Urothelium cell line (cell line): Measurements from ENCODE around the gene CST3.
A peak's percentile ranks its signal among the peaks of the same experiment; 100 is the strongest.
"Not testable (repeated sequence)": the region's sequence is repeated elsewhere in the genome, so short reads cannot be mapped to it uniquely, and the experiment has no call there.

Source experiments
- DNase-seq: peaks from one replicate; pipeline ENCODE4 v3.0.0; 2011; ENCODE audit warnings: low spot score, mixed read lengths
- FAIRE-seq: peaks from 2 replicates; lab custom pipeline; 2011; peaks lifted over from hg19 to GRCh38; lab: Jason Lieb, UNC

Gene CST3

DNA sequence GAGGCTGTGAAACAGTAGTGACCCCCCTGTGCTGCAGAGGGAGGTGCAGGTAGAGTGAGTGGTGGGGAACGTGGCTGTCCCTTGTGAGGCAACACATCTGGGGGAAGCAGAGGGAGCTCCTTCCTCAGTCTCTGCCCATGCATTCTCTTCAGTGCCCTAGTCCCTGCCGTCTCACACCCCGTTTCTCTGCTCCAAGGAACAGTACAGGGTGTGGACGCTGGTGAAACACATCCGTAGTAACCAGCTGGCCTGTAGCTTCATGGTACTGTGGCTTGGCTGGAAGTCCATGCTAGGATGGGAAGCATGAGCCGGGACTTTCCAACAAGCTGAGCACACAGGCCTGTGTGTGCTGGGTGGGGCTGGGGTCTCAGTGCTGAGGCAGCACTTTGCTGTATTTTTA, 25.4 kb upstream of the CST3 start:
- no peak for FAIRE-seq

DNA sequence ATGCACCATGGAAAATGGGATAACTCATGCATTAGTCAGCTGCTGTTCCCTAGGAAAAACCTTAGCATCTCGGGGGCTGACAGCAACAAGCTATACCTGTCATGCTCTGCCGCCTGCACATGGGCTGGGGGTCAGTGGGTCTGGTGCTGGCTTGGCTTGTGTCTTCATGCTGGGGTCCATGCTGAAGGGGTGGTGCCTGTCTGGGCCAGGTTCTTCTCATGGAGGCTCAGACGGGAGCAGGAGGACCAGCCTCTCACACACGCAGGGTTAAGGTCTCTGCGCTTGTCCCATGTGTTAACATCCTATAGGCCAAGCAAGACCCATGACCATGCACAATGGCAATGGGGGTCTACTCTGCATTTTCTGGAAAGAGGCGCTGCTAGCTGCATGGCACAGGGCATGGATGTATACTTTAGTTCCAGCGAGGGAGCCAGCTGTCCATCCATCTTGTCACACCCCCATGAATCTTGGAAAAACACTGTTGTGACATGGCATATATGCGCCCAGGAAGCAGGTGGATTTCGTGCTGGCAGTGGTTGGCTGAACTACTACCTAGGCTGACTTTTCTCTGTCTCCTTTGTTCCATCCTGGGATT, 24.6 kb upstream of the CST3 start:
- DNase-seq (no peak), FAIRE-seq (no peak)

More for the DNA sequence above, 25.4 kb upstream of the CST3 start:
- DNase-seq, result no peak

DNA sequence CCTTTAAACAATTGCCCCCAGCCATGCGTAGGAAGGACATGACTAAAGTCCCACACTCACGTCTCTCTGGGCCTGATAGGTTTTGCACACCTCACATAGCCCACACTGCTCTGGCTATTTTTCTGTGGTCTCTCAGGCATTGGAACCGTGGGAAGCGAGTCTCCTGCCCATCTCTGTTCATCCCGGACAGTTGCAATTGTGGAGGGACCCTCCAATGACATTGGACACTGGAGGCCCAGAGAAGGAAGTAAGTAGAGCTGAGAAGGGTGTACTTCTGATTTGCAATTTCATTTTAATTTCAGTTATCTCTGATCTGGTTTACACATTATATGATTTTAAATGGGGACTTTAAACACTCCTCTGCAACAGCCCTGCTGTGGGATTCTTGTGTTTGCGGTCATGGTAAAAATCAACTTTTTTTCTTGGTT, 23.3 kb upstream of the CST3 start:
- FAIRE-seq (no peak), DNase-seq (no peak)

DNA sequence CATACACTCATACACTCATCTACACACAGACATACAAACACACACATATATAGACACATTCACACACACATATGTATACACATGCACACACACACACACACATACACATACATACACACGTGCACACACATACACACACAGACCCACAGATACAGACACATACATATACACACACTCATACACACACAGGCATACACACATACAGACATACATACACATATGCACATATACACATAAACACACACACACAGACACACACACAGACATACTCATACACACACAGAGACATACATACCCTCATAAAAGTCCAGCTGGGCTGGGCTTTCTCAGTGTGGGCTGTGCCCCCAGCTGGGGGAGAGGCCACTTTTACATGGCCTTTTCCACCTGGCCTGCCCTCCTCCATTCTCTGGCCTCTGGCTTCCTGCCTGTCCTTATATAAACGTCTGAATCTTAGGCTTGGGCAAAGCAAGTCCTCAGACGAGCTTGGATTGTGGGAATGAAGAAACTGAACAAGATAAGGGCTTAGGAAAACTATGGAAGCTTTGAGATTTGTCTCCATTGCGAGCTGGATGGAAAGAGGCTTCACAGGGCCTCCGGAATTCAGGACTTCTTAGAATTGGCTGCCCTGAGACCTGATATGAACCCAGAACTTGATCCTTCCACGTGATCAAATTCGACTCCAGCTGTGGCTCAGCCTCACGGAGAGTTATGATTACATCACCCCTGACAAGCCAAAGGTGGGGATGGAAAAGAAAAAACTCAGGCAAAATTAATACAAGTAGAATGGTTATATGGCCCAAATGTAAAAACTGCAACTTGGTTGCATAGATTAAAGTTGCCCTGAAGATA, 22.5 kb upstream of the CST3 start:
- peak; percentile 93 for FAIRE-seq
- DNase-seq, result peak; percentile 21

DNA sequence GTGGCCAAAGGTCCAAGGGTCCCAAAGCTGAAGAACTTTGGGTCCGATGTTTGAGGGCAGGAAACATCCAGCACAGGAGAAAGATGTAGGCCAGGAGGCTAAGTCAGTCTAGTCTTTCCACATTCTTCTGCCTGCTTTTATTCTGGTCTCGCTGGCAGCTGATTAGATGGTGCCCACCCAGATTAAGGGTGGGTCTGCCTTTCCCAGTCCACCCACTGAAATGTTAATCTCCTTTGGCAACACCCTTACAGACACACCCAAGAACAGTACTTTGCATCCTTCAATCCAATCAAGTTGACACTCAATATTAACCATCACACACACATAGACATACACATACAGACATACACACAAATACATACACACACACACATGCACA, 21.8 kb upstream of the CST3 start:
- FAIRE-seq, DNase-seq: not testable (repeated sequence)

DNA sequence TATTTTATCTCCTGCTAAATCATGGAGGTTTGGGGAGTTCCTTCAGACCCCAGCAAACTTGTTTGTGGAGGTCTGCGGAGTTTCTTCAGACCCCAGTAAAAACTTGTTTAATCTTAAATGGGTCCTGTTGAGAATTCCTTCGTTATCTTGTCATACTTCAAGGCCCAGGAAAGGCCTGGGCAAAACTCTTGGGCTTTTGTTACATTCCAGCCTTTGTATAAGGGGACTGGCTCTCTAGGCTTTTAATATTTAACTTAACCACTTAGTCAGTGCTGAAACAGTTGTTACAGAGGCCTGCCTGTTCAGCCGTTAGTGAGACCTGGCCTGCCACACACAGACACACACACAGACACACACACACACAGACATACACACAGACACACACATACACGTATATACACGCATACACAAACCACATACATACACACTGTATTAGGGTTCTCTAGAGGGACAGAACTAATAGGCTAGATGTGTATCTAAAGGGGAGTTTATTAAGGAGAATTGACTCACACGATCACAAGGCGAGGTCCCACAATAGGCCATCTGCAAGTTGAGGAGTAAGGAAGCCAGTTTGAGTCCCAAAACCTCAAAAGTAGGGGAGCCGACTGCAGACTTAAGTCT, 21.3 kb upstream of the CST3 start:
- DNase-seq (no peak), FAIRE-seq (no peak)

DNA sequence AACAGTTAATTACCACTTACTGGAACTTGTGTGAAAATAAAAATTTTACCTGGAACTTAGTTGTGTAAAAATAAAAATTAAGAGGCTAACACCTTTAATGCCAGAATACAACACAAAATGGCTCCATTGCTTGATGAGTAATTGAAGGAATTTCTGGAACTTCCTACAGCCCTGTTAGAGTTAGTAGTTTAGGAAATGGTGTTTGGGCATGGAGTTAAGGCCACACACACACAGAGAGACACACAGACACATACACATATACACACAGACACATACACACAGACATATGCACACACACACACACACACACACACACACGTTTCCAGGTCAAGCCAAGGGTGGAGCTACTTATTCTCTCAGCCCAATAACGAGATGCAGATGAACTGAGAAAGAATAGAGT, 20.6 kb upstream of the CST3 start:
- peak; percentile 83 for FAIRE-seq
- DNase-seq, result no peak

DNA sequence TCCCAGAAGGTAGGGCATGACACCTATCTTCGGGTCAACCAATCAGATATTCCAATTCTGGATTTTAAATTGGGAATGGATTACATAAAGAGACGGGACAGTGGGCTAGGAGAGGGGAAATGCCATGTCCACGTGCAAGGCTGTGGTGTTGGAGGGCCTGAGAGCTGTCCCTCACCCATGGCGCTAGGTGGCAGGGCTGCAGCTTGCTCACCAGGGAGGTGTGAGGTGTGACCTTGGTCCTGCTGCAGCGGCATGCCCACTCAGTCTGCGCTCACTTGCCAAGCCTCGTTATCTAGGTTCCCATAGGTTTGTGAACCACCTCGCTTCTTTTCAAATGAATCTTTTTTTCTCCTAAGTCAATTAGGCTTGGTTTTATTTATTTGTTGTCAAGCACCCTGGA, 19.4 kb upstream of the CST3 start:
- DNase-seq, result no peak
- FAIRE-seq, result no peak

DNA sequence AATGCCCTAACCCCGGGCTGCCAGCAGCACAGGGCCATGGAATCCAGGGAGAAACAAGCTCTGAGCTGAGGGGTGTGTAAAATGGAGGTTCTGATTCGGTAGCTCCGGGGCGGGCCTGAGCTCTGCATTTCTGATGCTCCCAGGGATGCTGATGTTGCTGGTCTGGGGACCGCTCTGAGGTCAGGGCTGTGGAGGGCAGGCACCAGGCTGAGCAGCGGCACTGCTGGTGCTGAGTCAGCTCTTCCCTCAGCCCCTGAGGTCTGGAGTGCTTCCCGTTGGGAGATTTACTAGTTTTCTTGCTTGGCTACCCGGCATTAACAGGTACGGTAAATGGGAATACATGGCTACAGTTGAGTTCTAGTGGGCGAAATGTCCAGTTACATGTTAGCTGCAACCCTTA, 18.6 kb upstream of the CST3 start:
- FAIRE-seq, result no peak
- DNase-seq, result no peak

DNA sequence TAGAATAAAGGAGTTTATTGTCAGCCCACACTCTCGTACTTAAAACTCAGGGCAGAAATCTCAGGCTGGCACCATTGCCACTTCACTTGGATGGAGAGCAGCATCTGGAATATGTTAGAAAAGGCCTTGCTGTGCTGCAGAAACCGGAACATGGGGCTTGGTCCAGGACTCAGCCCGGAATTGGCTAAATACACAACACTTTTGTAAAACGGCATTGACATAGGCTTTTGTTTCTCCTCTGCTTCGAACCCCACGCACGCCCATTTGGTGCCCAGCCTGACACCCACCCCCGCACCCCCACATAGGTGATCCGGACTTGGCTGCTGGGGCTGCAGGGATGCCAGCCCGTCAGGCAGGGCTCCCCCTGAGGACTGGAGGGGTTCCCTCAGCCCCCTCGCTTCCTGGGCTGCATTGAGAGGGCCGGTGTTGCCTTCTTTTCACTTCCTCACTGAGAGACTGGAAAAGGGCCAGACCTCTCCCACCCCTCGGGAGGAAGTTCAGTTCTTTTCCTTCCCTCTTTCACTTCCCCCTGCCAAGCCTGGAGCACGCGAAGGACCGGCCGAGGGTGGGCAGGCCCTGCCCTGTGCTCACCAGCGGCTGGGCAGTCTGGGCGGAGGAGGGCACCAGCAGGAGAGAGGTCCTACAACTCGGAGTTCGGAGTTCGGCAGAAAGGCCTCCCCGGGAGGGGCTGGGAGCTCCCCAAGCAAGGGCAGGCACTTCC, 17.9 kb upstream of the CST3 start:
- no peak for DNase-seq

DNA sequence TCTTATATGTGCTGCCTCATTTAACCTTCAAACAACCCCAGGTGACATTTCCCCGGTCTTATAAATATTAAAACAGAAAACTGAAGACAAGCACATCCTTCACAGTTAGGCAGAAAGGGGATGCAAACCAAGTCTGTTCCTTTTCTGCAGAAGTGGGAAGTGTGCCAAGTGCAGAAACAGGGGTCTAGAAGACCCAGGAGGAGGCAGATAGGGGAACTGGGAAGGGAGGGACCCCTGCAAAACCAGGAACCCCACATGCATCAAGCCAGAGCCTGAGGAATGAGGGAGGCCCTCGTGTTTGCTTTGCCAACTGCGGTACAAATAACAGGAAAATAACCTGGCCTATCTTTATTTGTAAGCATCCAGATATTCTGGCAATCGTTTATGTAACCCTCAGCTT, 17.0 kb upstream of the CST3 start:
- FAIRE-seq, result no peak
- no peak for DNase-seq

More for the DNA sequence above, 17.9 kb upstream of the CST3 start:
- no peak for FAIRE-seq

DNA sequence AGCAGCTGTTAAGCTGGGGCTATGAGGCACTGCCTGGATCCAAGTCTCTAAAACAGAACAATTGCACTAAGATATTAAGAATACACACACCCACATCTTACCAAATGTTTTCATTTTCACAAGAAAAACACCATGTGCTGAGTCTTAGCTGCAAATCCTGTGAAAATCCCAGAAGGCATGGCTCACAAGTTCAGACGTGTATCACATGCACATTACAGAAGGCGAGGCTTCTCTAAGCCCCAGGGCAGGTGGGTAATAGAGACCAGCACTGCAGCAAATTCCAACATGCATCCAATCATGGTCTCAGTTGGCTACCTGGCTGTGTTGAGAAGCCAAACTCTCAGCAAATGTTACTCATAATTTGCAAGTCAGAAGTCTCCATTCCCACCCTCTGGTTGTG, 16.2 kb upstream of the CST3 start:
- FAIRE-seq (no peak), DNase-seq (no peak)

DNA sequence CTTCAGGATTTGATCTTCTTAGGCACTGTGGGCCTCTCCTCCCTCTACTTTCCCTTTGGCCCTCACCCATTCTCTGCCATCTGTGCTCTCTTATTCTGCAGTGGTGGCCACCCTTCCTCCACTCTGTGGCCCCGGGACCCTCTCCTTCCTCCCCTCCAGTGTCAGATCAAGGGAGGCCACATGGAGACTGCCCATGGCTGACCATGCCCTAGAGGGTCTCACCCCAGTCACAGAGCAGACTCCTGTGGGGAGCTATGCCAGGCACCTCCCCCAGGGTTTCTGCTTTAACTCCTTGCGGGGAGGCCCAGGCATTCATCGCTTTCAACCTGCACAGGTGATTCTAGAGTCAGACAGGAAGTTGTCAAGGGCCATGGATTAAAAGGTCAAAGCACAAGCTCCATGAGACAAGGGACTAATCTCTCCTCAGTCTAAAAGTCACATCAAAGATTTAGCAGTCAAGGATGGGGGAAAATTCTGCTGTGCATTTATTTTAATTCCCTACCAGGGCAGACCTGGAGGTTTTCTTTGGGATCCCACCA, 15.7 kb upstream of the CST3 start:
- no peak for FAIRE-seq
- DNase-seq, result no peak

DNA sequence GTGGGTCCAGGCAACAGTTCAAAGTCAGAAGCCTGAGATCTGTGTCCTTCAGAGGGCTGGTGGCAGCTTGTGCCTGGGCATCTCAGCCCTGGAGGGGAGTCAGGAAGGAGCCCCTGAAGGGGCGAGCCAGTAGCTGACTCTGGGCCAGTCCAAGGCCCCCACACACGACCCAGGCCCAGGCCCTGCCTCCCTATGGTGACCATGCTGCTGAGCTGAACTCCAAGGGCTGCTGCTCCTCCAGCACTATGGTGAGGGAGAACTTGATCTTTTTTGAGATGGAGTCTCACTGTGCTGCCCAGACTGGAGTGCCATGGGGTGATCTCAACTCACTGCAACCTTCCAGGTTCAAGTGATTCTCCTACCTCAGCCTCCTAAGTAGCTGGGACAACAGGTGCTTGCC, 15.2 kb upstream of the CST3 start:
- no peak for DNase-seq
- FAIRE-seq, result no peak

DNA sequence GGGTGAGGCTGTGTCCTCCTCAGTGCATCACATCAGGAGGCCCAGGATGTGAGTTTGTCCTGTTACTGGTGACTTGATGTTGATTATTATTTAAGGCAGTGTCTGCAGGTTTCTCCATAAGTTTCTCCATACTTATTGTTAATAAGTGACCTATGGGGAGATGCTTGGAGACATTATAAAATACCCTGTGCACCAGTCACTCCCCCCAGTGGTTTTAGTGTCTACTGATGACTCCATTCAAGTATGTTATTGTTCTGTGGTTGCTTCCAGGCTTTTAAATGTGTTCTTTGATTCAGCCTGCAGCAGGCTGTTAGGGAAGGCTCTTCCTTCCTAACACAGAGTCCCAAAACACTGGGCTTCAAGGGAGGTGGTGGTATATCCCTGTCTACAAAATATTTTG, 14.6 kb upstream of the CST3 start:
- no peak for DNase-seq

DNA sequence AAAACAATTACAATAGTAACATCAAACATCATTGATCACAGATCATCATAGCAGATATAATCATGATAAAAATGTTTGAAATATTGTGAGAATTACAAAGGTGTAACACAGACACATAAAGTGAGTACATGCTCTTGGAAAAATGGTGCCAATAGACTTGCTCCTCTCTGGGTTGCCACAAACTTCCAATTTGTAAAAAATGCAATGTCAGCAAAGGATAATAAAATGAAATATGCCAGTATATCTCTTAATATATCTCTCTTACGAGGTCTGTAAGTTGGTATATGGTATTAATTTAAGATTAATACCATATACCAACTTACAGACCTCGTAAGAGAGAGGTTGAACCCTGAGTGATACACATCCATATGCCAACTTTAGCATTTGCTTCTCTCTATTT, 13.4 kb upstream of the CST3 start:
- DNase-seq (no peak), FAIRE-seq (no peak)

More for the DNA sequence above, 14.6 kb upstream of the CST3 start:
- FAIRE-seq, result no peak

DNA sequence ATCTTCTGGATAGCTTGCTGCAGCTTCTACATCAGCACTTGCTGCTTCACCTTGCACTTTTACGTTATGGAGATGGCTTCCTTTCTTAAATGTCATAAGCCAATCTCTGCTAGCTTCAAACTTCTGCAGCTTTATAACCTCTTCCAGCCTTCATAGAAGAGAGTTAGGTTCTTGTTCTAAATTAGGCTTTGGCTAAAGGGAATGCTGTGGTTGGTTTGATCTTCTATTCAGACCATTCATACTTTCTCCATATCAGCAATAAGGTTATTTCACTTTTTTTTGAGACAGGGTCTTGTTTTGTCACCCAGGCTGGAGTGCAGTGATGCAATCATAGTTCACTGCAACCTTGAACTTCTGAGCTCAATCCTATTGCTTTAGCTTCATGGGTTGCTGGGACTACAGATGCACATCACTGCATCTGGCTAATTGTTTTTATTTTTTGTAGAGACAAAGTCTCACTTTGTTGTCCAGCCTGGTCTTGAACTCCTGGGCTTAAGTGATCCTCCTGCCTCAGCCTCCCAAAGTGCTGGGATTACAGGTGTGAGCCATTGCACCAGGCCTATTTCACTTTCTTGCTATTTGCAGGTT, 12.2 kb upstream of the CST3 start:
- no peak for DNase-seq
- no peak for FAIRE-seq

DNA sequence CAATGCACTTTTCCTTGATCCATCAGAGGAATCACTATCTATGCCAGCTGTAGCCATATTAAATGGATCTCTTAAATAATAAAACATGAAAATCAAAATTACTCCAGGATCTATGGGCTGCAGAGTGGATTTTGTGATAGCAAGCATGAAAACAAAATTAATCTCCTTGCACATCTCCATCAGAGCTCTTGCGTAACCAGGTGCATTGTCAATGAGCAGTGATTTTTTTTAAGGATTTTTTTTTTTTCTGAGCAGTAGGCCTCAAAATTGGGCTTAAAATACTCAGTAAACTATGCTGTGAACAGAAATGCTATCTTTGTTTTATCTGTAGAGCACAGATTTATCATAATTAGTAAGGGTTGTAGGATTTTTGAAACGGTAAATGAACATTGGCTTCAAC, 11.5 kb upstream of the CST3 start:
- FAIRE-seq, result no peak
- no peak for DNase-seq

DNA sequence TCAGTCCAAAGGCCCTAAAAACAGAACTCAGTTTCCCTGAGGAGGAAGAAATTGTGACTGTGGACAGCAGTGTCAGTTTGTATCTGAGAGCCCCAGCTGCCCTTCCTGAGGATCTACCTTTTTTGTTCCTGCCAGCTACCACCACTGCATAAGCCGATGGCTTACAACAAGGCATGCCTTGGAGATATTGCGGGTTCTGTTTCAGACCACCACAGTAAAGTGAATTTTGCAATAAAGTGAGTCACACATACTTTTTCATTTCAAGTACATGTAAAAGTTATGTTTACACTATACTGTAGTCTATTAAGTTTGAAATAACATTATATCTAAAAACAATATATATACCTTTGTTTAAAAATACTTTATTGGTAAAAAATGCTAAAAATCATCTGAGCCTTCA, 9.6 kb upstream of the CST3 start:
- DNase-seq, result no peak
- no peak for FAIRE-seq

DNA sequence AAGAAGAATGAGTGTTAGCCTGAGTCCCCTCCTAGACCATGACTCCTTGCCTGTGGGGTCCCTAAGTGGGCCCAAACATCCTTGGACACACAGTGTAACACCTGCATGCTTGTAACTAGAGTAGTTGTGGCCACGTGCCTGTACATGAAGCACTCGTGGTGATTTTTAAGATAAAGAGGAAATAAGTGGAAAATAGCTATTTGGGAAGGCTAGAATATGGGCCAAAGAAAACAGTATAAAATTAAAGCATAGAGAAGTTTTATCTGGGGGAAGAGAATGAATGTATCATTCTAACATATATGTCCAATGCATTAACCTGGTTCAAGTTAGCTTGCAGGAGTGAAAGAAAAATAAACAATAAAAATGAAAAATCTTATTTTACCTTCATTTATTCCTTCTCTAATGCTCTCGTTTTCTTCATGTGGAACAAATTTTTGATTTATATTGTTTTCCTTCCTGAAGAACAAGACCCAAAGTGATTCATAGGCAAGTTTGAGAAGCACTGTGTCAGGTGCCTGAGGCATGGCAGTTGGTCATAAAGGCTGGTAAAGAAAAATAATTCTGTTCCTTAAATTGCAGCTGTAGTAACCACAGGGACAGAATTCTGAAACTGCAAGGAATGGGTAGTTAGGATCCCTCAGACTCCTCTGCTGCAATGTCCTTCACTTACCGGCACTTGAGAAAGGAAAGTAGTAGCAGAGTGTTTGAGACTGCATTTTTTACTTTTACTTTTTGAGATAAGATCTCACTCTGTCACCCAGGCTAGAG, 8.5 kb upstream of the CST3 start:
- FAIRE-seq (no peak), DNase-seq (no peak)
